C4-2B (cell line): ENCODE data around the gene KCNQ1.

ENCODE experiments used
- ZFX ChIP-seq: fragments of 450-650 bp; IDR thresholded peaks from 2 replicates; pipeline ENCODE4 v1.6.1; 2017
- TF ChIP-seq, protein P1 (sequence below): fragments of 450-650 bp; conservative IDR thresholded peaks from 2 replicates; pipeline ENCODE4 v1.5.1; 2017; ENCODE audit warnings: mild to moderate bottlenecking

DNA sequence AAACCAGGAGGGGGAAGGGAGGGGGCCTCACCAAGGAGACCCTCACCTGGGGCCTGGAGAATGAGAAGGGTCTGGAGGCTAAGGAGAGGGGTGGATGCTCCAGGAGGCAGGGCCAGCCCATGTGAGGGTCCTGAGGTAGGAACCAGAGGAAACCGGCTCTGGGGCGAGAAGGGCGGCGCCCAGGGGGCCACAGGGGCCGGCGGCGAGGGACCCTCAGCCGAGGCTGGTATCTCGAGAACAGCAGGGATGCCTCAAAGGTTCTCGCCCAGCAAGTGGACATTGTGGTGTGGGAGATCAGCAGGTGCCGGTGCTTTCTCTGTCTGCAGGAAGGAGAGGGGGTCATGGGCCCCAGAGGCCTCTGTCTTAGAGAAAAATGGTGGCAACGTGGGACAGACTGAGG lies 392.8 kb downstream of the KCNQ1 start:
- TF ChIP-seq, protein P1, sequence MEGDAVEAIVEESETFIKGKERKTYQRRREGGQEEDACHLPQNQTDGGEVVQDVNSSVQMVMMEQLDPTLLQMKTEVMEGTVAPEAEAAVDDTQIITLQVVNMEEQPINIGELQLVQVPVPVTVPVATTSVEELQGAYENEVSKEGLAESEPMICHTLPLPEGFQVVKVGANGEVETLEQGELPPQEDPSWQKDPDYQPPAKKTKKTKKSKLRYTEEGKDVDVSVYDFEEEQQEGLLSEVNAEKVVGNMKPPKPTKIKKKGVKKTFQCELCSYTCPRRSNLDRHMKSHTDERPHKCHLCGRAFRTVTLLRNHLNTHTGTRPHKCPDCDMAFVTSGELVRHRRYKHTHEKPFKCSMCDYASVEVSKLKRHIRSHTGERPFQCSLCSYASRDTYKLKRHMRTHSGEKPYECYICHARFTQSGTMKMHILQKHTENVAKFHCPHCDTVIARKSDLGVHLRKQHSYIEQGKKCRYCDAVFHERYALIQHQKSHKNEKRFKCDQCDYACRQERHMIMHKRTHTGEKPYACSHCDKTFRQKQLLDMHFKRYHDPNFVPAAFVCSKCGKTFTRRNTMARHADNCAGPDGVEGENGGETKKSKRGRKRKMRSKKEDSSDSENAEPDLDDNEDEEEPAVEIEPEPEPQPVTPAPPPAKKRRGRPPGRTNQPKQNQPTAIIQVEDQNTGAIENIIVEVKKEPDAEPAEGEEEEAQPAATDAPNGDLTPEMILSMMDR = no peak
- no peak for TF ChIP-seq ZFX
